K562 (cell line): ENCODE results near the gene NOM1. TPM values are rescaled to one million over a fixed set of nuclear protein-coding genes. Genes with fewer than 3 reads are reported as not detected.

Experiments
- MTA3 ChIP-seq: fragments of 450-650 bp; formaldehyde crosslinking; IDR thresholded peaks from 2 replicates; pipeline ENCODE4 v1.6.1; 2017; ENCODE audit warnings: mild to moderate bottlenecking, borderline replicate concordance
- RBM15 ChIP-seq: fragments of 200-400 bp; formaldehyde crosslinking; IDR thresholded peaks from 2 replicates; pipeline ENCODE4 v1.6.1; 2018; ENCODE audit warnings: mild to moderate bottlenecking, low read length, moderate library complexity; ENCODE audit not compliant: insufficient read depth
- RBM25 ChIP-seq: fragments of 200-400 bp; formaldehyde crosslinking; IDR thresholded peaks from 2 replicates; pipeline ENCODE4 v1.6.1; 2018; ENCODE audit warnings: low read length, low read depth, moderate library complexity; ENCODE audit not compliant: severe bottlenecking
- TCF7 ChIP-seq: sonication (generic); IDR thresholded peaks from 2 replicates; pipeline ENCODE4 v1.6.1; 2016; ENCODE audit warnings: antibody characterized with exemption, borderline replicate concordance
- ZNF140 ChIP-seq: fragments of 250-450 bp; sonication (Bioruptor Pico); IDR thresholded peaks from 2 replicates; pipeline ENCODE4 v1.8.0; 2021; ENCODE audit warnings: moderate library complexity, mild to moderate bottlenecking, inconsistent platforms
- ZNF384 ChIP-seq: IDR thresholded peaks from 2 replicates; pipeline ENCODE4 v1.6.1; 2012; ENCODE audit warnings: low read depth, low read length, improper control_type of control experiment
- polyA plus RNA-seq, 8 experiments: library from polyadenylated mRNA; depleted of rRNA in 4 of 8; stranded (reverse) in 5 of 8; unstranded in 3 of 8; fragments of >200 nt; fragmentation: Nextera tagmentation in 2 of 8; fragmentation: Illumina TruSeq in 1 of 8; extraction: Ambion mirVana in 2 of 8; extraction: Trizol in 1 of 8; gene quantifications; 2 replicates each; pipeline versions ENCODE4 v1.2.1 to v1.2.3, GENCODE V29; 2011 to 2014; ENCODE audit warnings: inconsistent platforms in 1 of 8, missing spikeins in 1 of 8
- total RNA-seq, 7 experiments: library from RNA; depleted of rRNA in 6 of 7; stranded (reverse); fragments of >200 nt in 6 of 7; fragmentation: Illumina TruSeq in 2 of 7; extraction: Trizol in 2 of 7; gene quantifications; 2 replicates each; pipeline versions ENCODE4 v1.2.1 to v1.2.3, GENCODE V29; 2011 to 2021; ENCODE audit warnings: low replicate concordance in 1 of 7
- TF ChIP-seq, protein P1 (sequence below): fragments of 200-600 bp; sonication (generic); IDR thresholded peaks from one replicate; pipeline ENCODE4 v1.6.1; 2012; ENCODE audit warnings: mild to moderate bottlenecking, low read depth, low read length, inconsistent platforms
- TF ChIP-seq, protein P2 (sequence below): fragments of 250-450 bp; sonication (Bioruptor Pico); IDR thresholded peaks from 2 replicates; pipeline ENCODE4 v1.9.0; 2021; ENCODE audit warnings: mild to moderate bottlenecking
- TF ChIP-seq, protein P3 (sequence below): fragments of 250-450 bp; sonication (Bioruptor Pico); IDR thresholded peaks from 2 replicates; pipeline ENCODE4 v1.4.0; 2020

The NOM1 gene
- total and polyA plus RNA-seq, 9 of the 15 experiments (the other 6 are each of a cell fraction or from before 2014, with no cell fraction given): 6.8 to 47.3 (median 37.4) TPM

DNA sequence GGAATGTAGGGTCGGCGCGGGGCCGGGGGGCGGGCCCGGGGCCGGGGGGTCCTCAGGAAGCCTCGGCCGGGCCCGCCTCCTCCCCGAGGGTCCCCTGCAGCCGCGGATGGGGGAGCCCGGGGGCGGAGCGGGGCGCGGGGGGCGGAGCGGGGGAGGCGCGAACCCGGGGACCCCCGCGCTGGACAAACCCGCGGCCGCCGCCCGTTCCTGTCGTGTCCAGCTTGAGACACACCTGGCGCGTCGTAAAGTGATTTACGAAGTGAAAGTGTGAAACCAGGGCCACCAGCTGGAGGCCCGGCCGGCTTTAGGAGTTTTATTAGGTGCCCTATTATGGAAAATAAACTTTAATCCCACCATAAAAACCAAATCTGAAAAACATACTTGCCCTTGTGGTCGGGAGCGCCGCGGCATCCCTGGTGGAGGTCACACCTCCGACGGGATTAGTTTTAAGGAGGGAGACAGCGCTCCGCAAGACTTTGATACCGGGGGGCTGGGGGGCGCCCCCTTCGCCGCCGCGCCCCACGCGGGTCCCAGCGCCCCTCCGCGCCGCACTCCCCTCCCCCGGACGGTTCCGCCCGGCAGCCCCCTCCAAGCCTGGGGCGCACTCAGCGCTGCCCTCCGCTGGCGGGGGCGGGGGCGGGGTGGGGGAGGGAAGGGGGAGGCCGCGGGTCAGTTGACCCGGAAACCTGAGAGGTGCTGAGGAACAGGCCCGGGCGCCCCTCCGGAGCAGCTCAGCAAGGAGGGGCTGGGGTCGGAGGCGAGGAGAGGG lies 50.6 kb downstream of the NOM1 start (continued):
- TF ChIP-seq, protein P1, sequence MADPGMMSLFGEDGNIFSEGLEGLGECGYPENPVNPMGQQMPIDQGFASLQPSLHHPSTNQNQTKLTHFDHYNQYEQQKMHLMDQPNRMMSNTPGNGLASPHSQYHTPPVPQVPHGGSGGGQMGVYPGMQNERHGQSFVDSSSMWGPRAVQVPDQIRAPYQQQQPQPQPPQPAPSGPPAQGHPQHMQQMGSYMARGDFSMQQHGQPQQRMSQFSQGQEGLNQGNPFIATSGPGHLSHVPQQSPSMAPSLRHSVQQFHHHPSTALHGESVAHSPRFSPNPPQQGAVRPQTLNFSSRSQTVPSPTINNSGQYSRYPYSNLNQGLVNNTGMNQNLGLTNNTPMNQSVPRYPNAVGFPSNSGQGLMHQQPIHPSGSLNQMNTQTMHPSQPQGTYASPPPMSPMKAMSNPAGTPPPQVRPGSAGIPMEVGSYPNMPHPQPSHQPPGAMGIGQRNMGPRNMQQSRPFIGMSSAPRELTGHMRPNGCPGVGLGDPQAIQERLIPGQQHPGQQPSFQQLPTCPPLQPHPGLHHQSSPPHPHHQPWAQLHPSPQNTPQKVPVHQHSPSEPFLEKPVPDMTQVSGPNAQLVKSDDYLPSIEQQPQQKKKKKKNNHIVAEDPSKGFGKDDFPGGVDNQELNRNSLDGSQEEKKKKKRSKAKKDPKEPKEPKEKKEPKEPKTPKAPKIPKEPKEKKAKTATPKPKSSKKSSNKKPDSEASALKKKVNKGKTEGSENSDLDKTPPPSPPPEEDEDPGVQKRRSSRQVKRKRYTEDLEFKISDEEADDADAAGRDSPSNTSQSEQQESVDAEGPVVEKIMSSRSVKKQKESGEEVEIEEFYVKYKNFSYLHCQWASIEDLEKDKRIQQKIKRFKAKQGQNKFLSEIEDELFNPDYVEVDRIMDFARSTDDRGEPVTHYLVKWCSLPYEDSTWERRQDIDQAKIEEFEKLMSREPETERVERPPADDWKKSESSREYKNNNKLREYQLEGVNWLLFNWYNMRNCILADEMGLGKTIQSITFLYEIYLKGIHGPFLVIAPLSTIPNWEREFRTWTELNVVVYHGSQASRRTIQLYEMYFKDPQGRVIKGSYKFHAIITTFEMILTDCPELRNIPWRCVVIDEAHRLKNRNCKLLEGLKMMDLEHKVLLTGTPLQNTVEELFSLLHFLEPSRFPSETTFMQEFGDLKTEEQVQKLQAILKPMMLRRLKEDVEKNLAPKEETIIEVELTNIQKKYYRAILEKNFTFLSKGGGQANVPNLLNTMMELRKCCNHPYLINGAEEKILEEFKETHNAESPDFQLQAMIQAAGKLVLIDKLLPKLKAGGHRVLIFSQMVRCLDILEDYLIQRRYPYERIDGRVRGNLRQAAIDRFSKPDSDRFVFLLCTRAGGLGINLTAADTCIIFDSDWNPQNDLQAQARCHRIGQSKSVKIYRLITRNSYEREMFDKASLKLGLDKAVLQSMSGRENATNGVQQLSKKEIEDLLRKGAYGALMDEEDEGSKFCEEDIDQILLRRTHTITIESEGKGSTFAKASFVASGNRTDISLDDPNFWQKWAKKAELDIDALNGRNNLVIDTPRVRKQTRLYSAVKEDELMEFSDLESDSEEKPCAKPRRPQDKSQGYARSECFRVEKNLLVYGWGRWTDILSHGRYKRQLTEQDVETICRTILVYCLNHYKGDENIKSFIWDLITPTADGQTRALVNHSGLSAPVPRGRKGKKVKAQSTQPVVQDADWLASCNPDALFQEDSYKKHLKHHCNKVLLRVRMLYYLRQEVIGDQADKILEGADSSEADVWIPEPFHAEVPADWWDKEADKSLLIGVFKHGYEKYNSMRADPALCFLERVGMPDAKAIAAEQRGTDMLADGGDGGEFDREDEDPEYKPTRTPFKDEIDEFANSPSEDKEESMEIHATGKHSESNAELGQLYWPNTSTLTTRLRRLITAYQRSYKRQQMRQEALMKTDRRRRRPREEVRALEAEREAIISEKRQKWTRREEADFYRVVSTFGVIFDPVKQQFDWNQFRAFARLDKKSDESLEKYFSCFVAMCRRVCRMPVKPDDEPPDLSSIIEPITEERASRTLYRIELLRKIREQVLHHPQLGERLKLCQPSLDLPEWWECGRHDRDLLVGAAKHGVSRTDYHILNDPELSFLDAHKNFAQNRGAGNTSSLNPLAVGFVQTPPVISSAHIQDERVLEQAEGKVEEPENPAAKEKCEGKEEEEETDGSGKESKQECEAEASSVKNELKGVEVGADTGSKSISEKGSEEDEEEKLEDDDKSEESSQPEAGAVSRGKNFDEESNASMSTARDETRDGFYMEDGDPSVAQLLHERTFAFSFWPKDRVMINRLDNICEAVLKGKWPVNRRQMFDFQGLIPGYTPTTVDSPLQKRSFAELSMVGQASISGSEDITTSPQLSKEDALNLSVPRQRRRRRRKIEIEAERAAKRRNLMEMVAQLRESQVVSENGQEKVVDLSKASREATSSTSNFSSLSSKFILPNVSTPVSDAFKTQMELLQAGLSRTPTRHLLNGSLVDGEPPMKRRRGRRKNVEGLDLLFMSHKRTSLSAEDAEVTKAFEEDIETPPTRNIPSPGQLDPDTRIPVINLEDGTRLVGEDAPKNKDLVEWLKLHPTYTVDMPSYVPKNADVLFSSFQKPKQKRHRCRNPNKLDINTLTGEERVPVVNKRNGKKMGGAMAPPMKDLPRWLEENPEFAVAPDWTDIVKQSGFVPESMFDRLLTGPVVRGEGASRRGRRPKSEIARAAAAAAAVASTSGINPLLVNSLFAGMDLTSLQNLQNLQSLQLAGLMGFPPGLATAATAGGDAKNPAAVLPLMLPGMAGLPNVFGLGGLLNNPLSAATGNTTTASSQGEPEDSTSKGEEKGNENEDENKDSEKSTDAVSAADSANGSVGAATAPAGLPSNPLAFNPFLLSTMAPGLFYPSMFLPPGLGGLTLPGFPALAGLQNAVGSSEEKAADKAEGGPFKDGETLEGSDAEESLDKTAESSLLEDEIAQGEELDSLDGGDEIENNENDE: no peak
- TF ChIP-seq RBM15: no peak
- no peak for TF ChIP-seq RBM25
- TF ChIP-seq TCF7: no peak
- TF ChIP-seq MTA3: no peak
- no peak for TF ChIP-seq ZNF384
- TF ChIP-seq ZNF140 (CRISPR knock-in tag): no peak
- TF ChIP-seq, protein P2, sequence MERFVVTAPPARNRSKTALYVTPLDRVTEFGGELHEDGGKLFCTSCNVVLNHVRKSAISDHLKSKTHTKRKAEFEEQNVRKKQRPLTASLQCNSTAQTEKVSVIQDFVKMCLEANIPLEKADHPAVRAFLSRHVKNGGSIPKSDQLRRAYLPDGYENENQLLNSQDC (CRISPR knock-in tag): no peak
- TF ChIP-seq, protein P3, sequence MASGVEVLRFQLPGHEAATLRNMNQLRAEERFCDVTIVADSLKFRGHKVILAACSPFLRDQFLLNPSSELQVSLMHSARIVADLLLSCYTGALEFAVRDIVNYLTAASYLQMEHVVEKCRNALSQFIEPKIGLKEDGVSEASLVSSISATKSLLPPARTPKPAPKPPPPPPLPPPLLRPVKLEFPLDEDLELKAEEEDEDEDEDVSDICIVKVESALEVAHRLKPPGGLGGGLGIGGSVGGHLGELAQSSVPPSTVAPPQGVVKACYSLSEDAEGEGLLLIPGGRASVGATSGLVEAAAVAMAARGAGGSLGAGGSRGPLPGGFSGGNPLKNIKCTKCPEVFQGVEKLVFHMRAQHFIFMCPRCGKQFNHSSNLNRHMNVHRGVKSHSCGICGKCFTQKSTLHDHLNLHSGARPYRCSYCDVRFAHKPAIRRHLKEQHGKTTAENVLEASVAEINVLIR: no peak
